Endothelial cell of umbilical vein (primary cell): ENCODE data around the gene DGKG. TPM values are rescaled to one million over a fixed set of nuclear protein-coding genes. Genes with fewer than 3 reads are reported as not detected.

Experiments
- BruUV-seq: library from RNA; stranded (reverse); fragments of 400-500 nt; replicated peaks from 2 replicates; lab custom pipeline; 2021; lab: Mats Ljungman, UMichigan
- CTCF ChIA-PET: fragments of 300-600, 350-600 bp; sonication (Branson Sonifier 250); formaldehyde crosslinking; loops from one replicate; lab custom pipeline; 2021; ENCODE audit warnings: antibody characterized with exemption, inconsistent platforms; lab: Charles Lee
- POLR2A ChIA-PET: fragments of 300-600, 350-600 bp; sonication (Branson Sonifier 250); formaldehyde crosslinking; loops from one replicate; lab custom pipeline; 2021; ENCODE audit warnings: antibody characterized with exemption, inconsistent platforms; lab: Charles Lee
- DNase-seq: peaks from one replicate; pipeline ENCODE4 v3.0.0-alpha.2; 2011; ENCODE audit warnings: low read depth, low spot score
- FAIRE-seq: peaks from 2 replicates; lab custom pipeline; 2011; peaks lifted over from hg19 to GRCh38; lab: Jason Lieb, UNC
- H2AFZ ChIP-seq: 2 replicates; pipeline ENCODE4 v1.6.0; 2012; ENCODE audit warnings: low read depth, low read length, control low read depth, inconsistent platforms
- H3K27ac ChIP-seq: 2 replicates; pipeline ENCODE4 v1.5.1; 2011; ENCODE audit warnings: low read depth, mild to moderate bottlenecking, control low read depth, low read length, moderate library complexity; ENCODE audit not compliant: insufficient read depth
- H3K27me3 ChIP-seq, 2 experiments: 2 replicates each; pipeline versions ENCODE4 v1.6.0 to v1.6.1; 2011; ENCODE audit warnings: low read length in 2 of 2, mixed read lengths in 1 of 2; ENCODE audit not compliant: control insufficient read depth in 2 of 2, insufficient read depth in 2 of 2
- H3K36me3 ChIP-seq, 2 experiments: 2 replicates in 1 of 2; 3 replicates in 1 of 2; pipeline ENCODE4 v1.5.1; 2011; ENCODE audit warnings: low read length in 2 of 2, mild to moderate bottlenecking in 1 of 2, moderate library complexity in 1 of 2; ENCODE audit not compliant: control insufficient read depth in 2 of 2, insufficient read depth in 2 of 2; ENCODE audit errors: extremely low read depth in 1 of 2
- H3K4me1 ChIP-seq: 3 replicates; pipeline ENCODE4 v1.5.1; 2011; ENCODE audit warnings: mild to moderate bottlenecking, low read length; ENCODE audit not compliant: control insufficient read depth, insufficient read depth; ENCODE audit errors: extremely low read depth
- H3K4me2 ChIP-seq: 2 replicates; pipeline ENCODE4 v1.6.1; 2011; ENCODE audit warnings: low read length, control low read depth, mixed read lengths; ENCODE audit not compliant: insufficient read depth
- H3K4me3 ChIP-seq, 3 experiments: fragments of 200-600 bp in 1 of 3; sonication (generic), shearing (Covaris generic) in 1 of 3; replicated peaks in 1 of 3; 2 replicates each; pipeline ENCODE4 v1.5.1; 2011 to 2016; ENCODE audit warnings: control low read depth in 3 of 3, low read length in 3 of 3, mild to moderate bottlenecking in 2 of 3, inconsistent platforms in 1 of 3, low read depth in 1 of 3, moderate library complexity in 1 of 3; ENCODE audit not compliant: insufficient read depth in 1 of 3
- H3K79me2 ChIP-seq: 2 replicates; pipeline ENCODE4 v1.6.0; 2012; ENCODE audit warnings: low read length, inconsistent platforms; ENCODE audit not compliant: control insufficient read depth, insufficient read depth
- H3K9ac ChIP-seq: replicated peaks from 2 replicates; pipeline ENCODE3; 2011; ENCODE audit warnings: low read length, control low read depth; ENCODE audit not compliant: insufficient read depth; ENCODE audit errors: extremely low read depth
- H3K9me1 ChIP-seq: replicated peaks from 3 replicates; pipeline ENCODE4 v1.6.0; 2011; ENCODE audit warnings: mild to moderate bottlenecking, low read length; ENCODE audit not compliant: control insufficient read depth, insufficient read depth; ENCODE audit errors: extremely low read depth
- H3K9me3 ChIP-seq: replicated peaks from 2 replicates; pipeline ENCODE4 v1.5.1; 2012; ENCODE audit warnings: low read length, inconsistent platforms; ENCODE audit not compliant: control insufficient read depth, insufficient read depth
- H4K20me1 ChIP-seq: replicated peaks from 2 replicates; pipeline ENCODE3; 2011; ENCODE audit warnings: mild to moderate bottlenecking, low read length; ENCODE audit not compliant: control insufficient read depth, insufficient read depth; ENCODE audit errors: extremely low read depth
- CTCF ChIP-seq, 2 donors: IDR thresholded peaks; 1 replicate in 1 of 2; 2 replicates in 1 of 2; pipeline ENCODE4 v1.5.1; 2011; ENCODE audit warnings: low read length in 2 of 2, mild to moderate bottlenecking in 2 of 2, moderate library complexity in 2 of 2, control low read depth in 1 of 2, inconsistent platforms in 1 of 2, low read depth in 1 of 2; ENCODE audit not compliant: insufficient read depth in 1 of 2; ENCODE audit errors: extremely low read depth in 1 of 2
- EZH2 ChIP-seq: IDR thresholded peaks from 2 replicates; pipeline ENCODE4 v1.6.1; 2012; ENCODE audit warnings: borderline replicate concordance, low read depth, mild to moderate bottlenecking, moderate library complexity, low read length, inconsistent platforms; ENCODE audit not compliant: severe bottlenecking
- FOS ChIP-seq: IDR thresholded peaks from 2 replicates; pipeline ENCODE4 v1.6.1; 2011; ENCODE audit warnings: mild to moderate bottlenecking, low read length, moderate library complexity, borderline replicate concordance; ENCODE audit not compliant: insufficient read depth
- GATA2 ChIP-seq: IDR thresholded peaks from 2 replicates; pipeline ENCODE4 v1.7.0; 2011; ENCODE audit warnings: low read depth, mild to moderate bottlenecking, moderate library complexity, mixed read lengths, low read length; ENCODE audit not compliant: insufficient read length, insufficient read depth
- JUN ChIP-seq: IDR thresholded peaks from 2 replicates; pipeline ENCODE4 v1.6.1; 2011; ENCODE audit warnings: borderline replicate concordance, low read depth; ENCODE audit not compliant: insufficient read length, insufficient read depth
- MAX ChIP-seq: IDR thresholded peaks from 2 replicates; pipeline ENCODE4 v1.6.1; 2011; ENCODE audit not compliant: insufficient read depth, insufficient read length
- MYC ChIP-seq: IDR thresholded peaks from one replicate; pipeline ENCODE4 v1.6.1; 2011; ENCODE audit warnings: mild to moderate bottlenecking, low read depth, low read length
- POLR2A ChIP-seq: IDR thresholded peaks from 2 replicates; pipeline ENCODE4 v1.6.1; 2012; ENCODE audit warnings: low read depth, mild to moderate bottlenecking, control low read depth, low read length
- POLR2AphosphoS5 ChIP-seq: IDR thresholded peaks from 2 replicates; pipeline ENCODE4 v1.6.1; 2012; ENCODE audit warnings: low read depth, mild to moderate bottlenecking, control low read depth, low read length, moderate library complexity; ENCODE audit not compliant: insufficient read depth
- dilution Hi-C: fragments of 300-500 bp; cut with MboI; formaldehyde crosslinking; loops from one replicate; pipeline ENCODE4 v1.15.0; 2019; ENCODE audit warnings: low sequenced_read_pairs; ENCODE audit not compliant: extremely low pct_ligation_motif_present
- intact Hi-C: fragments of 100-400 bp; cut with micrococcal nuclease; formaldehyde crosslinking; loops from one replicate; pipeline ENCODE4 v1.10.0; 2022
- polyA plus RNA-seq, 4 experiments: library from polyadenylated mRNA; depleted of rRNA in 3 of 4; stranded (reverse) in 3 of 4; unstranded in 1 of 4; fragments of >200 nt; gene quantifications; 2 replicates each; pipeline versions ENCODE4 v1.2.1 to v1.2.3, GENCODE V29; 2011 to 2012; ENCODE audit warnings: missing spikeins in 1 of 4
- total RNA-seq: library from RNA; stranded (reverse); gene quantifications from 2 replicates; pipeline ENCODE4 v1.2.3, GENCODE V29; 2021

Gene DGKG
- total and polyA plus RNA-seq, 2 donors (not counting 3 experiments of a cell fraction or from before 2014, with no cell fraction given), result not detected

- no peak overlapping the region for H3K9ac ChIP-seq
- dilution Hi-C loops, result no loop called here
- H3K27ac ChIP-seq, result no peak overlapping the region
- no peak overlapping the region for H2AFZ ChIP-seq
- H3K9me3 ChIP-seq, result no peaks in the 10 kb centered on the region
- intact Hi-C loops, result no loop called here
- TF ChIP-seq GATA2, result no peak
- TF ChIP-seq CTCF (IDR thresholded peaks at IDR 0.05; ENCODE audit: extremely low read depth in 1 of 2, insufficient read depth in 1 of 2, low read depth in 1 of 2, low read length in 2 of 2), result no peak
- no peak for TF ChIP-seq MAX
- no peak for TF ChIP-seq EZH2
- TF ChIP-seq MYC, result no peak
- no peak for TF ChIP-seq POLR2A
- TF ChIP-seq FOS, result no peak
- no peak for TF ChIP-seq POLR2AphosphoS5
- TF ChIP-seq JUN, result no peak
- peak; percentile 38 for DNase-seq
- peaks cover 0 to 3% of the 10 kb centered on the region in 2 experiments for H3K27me3 ChIP-seq
- no peaks in the 10 kb centered on the region for H3K36me3 ChIP-seq
- no peaks in the 10 kb centered on the region for H3K4me1 ChIP-seq
- ChIA-PET CTCF (interaction anchor here (1.6 kb wide), 1 partner anchor 31 kb away, joined by 5 read pairs; no protein-coding TSS in a partner anchor), POLR2A (no interaction called here)
- no TSS peak for BruUV-seq
- H3K79me2 ChIP-seq, result no peaks in the 10 kb centered on the region
- FAIRE-seq, result peak; percentile 37
- H4K20me1 ChIP-seq, result no peaks in the 10 kb centered on the region
- H3K4me2 ChIP-seq, result no peak overlapping the region
- no peak overlapping the region for H3K4me3 ChIP-seq
- H3K9me1 ChIP-seq, result no peaks in the 10 kb centered on the region
Observed at GRCh38 chr3:186307594-186308221, 54.3 kb downstream of the DGKG start.
